Endometrial microvascular endothelial cells (primary cell): ENCODE measurements around the gene OR10H1. TPM values are rescaled to one million over a fixed set of nuclear protein-coding genes. Genes with fewer than 3 reads are reported as not detected.
"Not testable (repeated sequence)": the region's sequence is repeated elsewhere in the genome, so short reads cannot be mapped to it uniquely, and the experiment has no call there.

Experiments
- in situ Hi-C: cut with HindIII; loops from 2 replicates; pipeline ENCODE4 v1.10.0; 2017; ENCODE audit warnings: low sequenced_read_pairs, low pct_unique_long_range_greater_than_20kb; ENCODE audit errors: inconsistent ontology term
- total RNA-seq: library from RNA; depleted of rRNA; stranded (reverse); fragments of >200 nt; gene quantifications from one replicate; pipeline ENCODE4 v1.2.3, GENCODE V29; 2015; ENCODE audit errors: inconsistent ontology term

Gene OR10H1, protein sequence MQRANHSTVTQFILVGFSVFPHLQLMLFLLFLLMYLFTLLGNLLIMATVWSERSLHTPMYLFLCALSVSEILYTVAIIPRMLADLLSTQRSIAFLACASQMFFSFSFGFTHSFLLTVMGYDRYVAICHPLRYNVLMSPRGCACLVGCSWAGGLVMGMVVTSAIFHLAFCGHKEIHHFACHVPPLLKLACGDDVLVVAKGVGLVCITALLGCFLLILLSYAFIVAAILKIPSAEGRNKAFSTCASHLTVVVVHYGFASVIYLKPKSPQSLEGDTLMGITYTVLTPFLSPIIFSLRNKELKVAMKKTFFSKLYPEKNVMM
- not detected for total RNA-seq

DNA sequence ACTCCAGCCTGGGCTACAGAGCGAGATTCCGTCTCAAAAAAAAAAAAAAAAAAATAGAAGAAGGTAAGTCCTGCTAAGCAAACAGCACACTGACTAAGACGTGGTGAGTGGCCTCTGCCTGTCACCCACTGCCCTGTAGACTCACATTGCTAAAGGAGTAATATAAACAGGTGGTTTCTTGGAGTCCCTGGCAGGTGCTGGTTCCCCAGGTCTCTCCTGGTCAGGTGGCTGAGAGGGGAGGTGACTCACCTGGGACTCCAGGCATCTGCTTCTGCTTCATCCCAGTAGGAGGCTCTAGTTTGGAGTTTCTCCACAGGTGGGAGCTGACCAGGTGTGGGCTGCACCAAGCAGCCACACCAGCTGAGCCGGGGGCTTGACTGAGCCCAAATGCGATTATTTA lies at the start of gene OR10H1:
OR10H1 (minus strand) TSS at position 359 of the 400 bp plus-strand sequence. CDS start 7,627 bp downstream, outside the sequence.
- in situ Hi-C loops: no loop called here

DNA sequence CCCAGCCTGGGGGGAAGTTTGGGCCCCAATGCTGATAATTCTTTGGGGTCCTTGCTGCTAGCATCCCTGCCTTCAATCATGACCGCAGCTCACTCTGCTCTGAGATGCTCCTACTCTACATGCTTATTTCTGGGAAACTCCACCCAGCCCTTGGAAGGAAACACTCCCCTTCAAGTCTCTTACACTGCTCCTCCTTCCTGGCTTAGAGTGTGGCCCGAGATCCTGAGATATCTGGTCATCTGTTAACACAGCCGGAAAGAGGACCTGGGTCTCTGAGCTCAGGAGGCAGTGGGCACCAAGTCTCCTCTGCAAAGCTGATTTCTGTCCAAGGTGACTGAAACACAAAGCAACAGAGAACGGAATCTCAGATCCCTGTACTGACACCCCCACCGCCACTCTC lies 49.4 kb upstream of the OR10H1 start:
- in situ Hi-C loops: no loop called here

DNA sequence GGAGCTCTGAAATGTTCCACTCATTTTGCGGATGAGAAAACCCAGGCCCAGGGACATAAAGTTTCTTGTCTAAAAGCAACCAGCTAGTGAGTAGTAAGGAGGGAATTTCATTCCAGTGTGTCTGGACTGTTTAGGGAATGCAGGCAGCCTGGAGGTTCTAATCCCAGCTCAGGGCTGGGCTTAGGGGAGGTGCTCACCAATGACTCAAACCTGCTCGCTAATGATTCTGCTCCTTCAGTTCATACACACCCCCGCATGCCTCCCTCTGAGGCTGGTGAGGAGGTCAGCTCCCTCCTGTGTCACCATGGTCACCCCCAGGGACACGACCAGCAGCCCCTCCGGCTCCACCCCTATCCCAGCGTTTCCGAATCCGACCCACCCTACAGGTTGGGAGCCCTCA lies 47.8 kb upstream of the OR10H1 start:
- in situ Hi-C loops: no loop called here

DNA sequence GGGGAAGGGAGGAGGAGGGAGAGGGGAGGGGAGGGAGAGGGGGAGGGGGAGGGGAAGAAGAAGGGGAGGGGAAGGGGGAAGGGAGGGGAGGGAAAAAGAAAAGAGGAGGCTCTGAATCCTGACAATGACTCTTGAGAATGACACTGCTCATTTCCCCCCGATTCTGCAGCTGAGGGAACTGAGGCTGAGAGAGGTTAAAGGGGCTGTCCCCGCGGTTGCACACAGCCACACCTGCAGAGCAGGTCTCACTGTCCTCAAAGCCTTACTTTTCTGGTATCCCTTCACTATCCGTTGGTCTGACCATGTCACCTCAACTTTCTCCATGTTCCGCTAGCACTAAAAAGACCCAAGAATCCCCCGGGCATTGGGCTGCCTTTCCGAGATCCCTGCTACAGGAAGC lies 47.0 kb upstream of the OR10H1 start:
- in situ Hi-C loops: no loop called here

DNA sequence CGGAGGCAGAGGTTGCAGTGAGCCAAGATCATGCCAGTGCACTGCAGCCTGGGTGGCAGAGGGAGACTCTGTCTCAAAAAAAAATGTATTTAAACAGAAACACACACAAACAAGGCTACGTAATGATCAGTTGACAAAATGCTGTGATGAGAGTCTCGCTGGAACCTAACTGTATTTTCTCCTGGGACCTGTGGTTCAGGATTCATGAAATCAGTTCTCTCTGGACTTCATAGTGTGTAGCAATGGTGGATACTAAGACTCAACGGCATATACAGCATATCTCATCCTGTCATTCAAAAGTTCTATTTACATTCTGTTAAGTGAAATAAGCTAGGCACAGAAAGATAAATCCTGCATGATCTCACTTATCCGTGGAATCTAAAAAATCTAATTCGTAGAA lies 45.1 kb upstream of the OR10H1 start:
- in situ Hi-C loops: no loop called here

DNA sequence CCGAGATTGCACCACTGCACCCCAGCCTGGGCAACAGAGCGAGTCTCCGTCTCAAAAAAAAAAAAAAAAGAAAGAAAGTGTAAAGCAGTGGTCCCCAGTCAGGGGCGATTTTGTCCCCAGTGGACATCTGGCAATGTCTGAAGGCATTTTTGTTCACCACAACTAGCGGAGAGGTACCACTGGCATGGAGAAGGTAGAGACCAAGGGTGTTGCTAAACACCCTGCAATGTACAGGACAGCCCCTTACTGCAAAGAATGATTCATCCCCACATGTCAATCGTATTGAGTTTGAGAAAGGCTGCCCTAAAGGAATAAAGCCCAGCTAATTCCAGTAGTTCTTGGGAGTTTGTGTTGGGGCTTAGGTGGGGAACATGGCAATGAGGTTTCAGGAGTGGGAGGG lies 43.7 kb upstream of the OR10H1 start:
- in situ Hi-C loops: no loop called here

DNA sequence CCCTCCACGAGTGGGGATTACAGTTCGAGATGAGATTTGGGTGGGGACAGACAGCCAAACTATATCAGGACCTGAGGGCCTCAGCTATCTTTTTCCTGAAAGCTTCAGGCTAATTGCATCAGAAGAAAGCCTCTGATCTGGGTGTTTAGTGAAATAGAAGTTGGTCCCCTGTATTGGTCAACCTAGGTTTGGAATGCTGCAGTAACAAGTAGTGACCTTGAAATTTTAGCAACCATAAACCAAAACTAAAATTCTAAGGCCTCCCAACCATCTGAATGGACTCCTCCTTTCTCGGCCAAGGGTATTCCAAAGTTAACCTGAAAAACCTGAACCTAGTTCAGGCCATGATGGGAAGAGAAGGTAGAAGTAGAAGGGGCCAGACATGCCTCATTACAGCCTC lies 34.9 kb upstream of the OR10H1 start:
- in situ Hi-C loops: no loop called here

DNA sequence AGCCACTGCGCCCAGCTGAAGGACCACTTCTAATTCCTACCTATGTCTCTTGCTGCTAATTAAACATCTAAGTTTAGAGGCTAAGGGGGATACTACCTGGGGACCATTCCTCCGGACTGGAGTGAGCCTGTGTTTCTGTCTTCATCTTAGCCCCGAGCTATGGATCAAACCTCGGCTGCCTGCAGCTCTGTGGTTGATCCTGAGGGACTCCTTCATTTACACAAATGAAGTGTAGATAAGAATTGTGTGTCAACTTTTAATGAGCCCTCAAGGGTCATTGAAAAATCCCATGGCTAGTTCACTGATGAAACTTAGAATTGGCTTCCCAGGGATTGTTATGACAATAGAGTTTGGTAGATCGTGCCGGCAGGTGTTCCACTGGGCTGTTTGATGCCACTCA lies 31.5 kb upstream of the OR10H1 start:
- in situ Hi-C loops: no loop called here

DNA sequence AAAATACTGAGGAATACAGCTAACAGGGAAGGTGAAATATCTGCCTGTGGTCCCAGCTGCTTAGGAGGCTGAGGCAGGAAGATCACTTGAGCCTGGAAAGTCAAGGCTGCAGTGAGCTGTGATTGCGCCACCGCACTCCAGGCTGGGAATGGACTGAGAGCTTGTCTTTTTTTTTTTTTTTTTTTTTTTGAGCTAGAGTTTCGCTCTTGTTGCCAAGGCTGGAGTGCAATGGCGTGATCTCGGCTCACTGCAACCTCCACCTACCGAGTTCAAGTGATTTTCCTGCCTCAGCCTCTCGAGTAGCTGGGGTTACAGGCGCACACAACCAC lies 28.4 kb upstream of the OR10H1 start:
- in situ Hi-C loops: not testable (repeated sequence)

DNA sequence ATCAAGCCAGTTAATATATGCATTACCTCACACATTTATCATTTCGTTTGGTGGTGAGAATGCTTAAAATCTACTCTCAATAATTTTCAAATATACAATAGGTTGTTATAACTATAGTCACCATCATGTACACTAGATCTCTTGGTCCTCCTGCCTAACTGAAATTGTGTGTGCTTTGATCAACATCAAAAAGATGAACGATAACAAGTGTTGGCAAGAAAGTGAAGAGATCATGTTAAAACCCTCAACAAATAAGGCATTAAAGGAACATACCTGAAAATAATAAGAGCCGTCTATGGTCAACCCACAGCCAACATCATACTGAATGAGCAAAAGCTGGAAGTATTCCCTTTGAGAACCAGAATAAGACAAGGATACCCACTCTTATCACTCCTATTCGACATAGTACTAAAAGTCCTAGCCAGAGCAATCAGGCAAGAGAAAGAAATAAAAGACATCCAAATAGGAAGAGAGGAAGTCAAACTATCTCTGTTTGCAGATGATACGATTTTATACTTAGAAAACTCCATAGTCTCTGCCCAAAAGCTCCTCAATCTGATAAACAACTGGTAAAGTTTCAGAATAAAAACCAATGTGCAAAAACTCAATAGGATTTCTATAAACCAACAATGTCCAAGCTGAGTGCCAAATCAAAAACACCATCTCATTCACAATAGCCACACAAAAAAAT lies 27.9 kb upstream of the OR10H1 start:
- in situ Hi-C loops: no loop called here

DNA sequence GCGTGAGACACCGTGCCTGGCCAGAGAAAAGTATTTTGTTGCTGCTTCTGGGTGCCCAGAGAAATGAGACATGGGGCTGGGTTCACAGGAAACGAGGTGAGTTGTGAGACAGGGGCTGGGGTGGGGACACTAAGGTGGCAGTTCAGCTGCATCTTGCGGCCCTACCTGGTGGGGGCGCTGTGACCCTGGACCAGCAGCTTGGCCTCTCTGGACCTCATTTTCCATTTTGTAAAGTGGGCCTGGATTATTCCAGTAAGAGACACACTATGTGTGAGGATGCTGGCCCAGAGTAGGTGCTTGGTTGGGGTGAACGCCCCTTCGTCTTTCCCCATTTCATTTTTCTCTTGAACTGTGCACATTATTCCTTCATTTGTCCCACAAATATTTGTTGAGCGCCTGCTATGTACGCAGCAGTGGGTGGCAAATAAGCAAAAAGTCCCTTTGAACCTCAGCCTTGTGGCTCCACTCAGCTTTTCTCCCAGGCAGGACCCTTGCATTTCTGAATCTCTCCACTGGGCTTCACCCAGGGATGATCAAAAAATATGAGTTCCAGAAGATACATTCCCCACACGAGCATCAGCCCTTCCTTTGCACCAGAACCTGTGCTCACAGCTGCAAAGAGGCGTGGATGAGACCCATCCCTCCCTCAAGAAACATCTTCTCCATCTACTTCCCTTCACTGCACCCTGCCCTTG lies 26.6 kb upstream of the OR10H1 start:
- in situ Hi-C loops: no loop called here

DNA sequence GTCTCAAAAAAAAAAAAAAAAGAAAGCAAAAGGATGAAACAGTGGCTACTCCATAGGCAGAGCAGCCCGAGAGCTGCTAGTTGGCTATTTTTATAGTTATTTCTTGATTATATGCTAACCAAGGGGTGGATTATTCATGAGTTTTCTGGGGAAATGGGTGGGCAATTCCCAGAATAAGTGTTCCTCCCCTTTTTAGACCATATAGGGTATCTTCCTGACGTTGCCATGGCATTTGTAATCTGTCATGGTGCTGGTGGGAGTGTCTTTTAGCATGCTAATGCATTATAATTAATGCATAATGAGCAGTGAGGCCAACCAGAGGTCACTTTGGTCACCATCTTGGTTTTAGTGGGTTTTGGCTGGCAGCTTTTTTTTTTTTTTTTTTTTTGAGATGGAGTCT lies 25.4 kb upstream of the OR10H1 start:
- in situ Hi-C loops: no loop called here

DNA sequence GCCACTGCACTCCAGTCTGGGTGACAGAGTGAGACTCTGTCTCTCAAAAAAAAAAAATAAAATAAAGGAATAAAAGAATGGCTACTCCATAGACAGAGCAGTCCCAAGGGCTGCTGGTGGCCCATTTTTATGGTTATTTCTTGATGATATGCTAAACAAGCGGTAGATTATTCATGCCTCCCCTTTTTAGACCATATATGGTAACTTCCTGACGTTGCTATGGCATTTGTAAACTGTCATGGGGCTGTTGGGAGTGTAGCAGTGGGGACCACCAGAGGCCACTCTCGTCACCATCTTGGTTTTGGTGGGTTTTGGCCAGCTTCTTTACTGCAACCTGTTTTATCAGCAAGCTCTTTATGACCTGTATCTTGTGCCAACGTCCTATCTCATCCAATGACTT lies 24.4 kb upstream of the OR10H1 start:
- in situ Hi-C loops: not testable (repeated sequence)

DNA sequence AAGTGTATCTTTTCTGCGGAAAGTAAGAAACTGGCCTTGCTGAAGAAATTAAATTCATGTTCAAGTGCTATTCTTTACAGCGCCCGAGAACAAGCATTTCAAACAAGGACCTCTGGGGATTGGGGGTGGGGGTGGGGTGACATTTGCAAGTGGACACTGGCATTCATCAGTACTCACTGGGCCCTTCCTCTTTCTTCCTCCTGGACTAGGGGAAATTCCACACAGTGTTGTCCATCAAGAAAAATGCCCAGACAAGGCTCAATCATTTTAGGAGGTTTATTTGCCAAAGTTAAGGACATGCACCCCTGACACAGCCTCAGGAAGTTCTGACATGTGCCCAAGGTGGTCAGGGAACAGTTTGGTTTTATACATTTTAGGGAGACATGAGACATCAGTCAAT lies 22.9 kb upstream of the OR10H1 start:
- in situ Hi-C loops: no loop called here

DNA sequence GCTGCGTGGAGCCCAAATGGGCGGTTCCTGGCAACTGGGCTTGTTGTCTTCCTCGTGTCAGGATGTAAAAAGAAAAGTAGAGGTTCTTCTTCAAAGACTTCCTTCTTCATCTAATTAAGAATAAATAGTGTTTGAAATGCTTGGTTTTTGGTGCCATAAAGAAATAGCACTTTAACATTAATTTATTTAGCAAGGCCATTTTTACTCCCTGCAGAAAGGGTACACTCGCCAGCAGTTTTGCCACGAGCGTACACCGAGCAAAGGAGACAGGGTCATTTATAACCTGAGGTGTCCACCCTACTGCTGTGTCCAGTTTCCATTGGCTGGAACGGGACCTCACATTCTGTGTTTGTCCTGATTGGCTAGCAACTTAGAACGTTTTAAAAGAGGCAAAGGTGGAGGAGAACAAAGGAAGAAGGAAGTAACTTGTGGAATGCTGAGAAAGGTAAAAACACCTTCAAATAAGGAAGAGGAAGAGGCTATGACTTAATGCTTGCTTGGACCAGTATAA lies 21.8 kb upstream of the OR10H1 start:
- in situ Hi-C loops: no loop called here

DNA sequence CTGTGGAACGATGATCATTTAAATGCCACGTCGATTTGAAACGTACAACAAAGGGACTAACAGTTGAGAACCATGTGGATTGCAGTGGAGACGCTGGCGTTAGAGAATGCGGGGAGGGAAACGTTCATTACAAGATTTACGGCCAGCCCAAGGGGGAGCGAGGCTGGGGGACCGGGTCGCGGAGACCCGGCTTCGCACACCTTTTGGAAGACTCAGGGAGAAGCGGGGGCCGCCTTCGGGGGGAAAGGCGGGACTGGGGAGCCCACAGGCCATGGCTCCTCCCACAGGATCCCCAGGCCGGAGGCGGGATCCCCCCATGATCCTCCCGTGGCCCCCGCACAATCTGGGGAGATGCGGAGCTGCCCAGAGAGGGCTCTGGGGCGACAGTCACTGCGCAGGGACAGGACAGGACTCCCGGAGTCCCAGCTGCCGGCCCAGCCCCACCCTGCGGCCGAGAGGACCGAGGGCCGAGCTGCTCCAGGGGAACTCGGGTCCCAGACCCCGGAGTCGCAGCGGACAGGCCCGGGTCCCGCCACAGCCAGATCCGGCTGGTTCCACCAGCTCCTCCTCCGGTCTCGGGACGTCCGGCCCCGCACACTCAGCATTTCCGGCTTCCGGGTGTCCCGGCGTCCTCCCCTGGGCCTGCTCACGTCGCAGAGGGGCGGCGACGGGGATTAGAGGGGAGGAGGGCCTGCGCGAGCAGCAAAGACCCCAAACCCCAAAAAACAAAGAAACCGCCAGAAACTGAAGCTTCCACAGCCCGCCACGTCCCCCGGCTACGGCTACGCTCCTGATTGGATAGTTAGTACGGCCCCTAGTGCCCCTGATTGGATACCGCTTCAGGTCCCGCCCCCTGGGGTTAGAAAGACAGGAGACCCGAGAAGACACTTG lies 21.1 kb upstream of the OR10H1 start:
- in situ Hi-C loops: no loop called here

DNA sequence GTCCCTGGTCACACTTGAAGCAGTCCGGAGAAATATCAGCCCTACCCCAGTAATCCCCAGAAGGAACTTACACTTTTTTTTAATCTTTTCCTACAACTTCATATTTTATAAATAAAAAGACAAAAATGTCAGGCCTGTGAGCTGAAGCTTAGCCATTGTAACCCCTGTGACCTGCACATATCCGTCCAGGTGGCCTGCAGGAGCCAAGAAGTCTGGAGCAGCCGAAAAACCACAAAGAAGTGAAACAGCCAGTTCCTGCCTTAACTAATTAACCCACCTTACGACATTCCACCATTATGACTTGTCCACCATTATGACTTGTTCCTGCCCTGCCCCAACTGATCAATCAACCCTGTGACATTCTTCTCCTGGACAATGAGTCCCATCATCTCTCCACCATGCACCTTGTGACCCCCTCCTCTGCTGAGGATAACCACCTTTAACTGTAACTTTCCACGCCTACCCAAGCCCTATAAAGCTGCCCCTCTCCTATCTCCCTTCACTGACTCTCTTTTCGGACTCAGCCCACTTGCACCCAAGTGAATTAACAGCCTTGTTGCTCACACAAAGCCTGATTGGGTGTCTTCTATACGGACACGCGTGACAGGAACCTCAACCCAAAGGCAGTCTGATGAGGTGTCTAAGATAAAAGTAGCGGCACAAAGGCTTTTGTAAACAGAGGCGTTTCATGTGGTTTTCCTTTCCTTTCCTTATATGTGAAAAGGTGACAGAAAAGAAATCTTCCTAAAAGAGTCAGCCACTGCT lies 20.3 kb upstream of the OR10H1 start:
- in situ Hi-C loops: not testable (repeated sequence)

DNA sequence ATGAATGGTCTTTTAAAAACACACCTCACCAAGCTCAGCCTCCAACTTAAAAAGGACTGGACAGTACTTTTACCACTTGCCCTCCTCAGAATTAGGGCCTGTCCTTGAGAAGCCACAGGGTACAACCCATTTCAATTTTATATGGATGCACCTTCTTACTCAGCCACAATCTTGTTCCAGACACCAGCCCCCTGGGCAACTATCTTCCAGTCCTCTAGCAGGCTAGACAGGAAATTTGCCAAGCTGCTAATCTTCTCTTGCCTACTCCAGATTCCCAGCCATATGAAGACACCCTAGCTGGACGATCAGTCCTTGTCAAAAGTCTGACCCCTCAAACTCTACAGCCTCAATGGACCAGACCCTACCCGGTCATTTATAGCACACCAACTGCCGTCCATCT lies 18.8 kb upstream of the OR10H1 start:
- in situ Hi-C loops: not testable (repeated sequence)
